ENCODE data around the gene CDC42EP5. TPM values are rescaled to one million over a fixed set of nuclear protein-coding genes. Genes with fewer than 3 reads are reported as not detected.
"Not testable (repeated sequence)": the region's sequence is repeated elsewhere in the genome, so short reads cannot be mapped to it uniquely, and the experiment has no call there.

CDC42EP5 gene
- total and polyA plus RNA-seq, 7 donors, result 12.1 to 529 (median 16.6) TPM

- Histone ChIP-seq H3K9me3 (no peaks in the 10 kb centered on the region), H3K4me3 (no peak overlapping the region), H3K27me3 (peaks cover 0 to 26% (median 0%) of the 10 kb centered on the region in 3 donors), H3K36me3 (no peaks in the 10 kb centered on the region), H3K4me1 (no peaks in the 10 kb centered on the region), H3K27ac (no peak overlapping the region)
- intact Hi-C loops (cut with DNase I), result no loop called here
- DNase-seq, result no peak
- WGBS, 2 donors, result 76 to 77% methylated on average over 10 of the region's 10 CpGs
- TF ChIP-seq CTCF (IDR thresholded peaks at IDR 0.05) (no peak), POLR2AphosphoS5 (IDR thresholded peaks at IDR 0.05) (no peak), POLR2A (IDR thresholded peaks at IDR 0.05) (no peak), EP300 (IDR thresholded peaks at IDR 0.05) (no peak)
Observed at GRCh38 chr19:54493967-54494585, 21.0 kb upstream of the CDC42EP5 start.

DNA sequence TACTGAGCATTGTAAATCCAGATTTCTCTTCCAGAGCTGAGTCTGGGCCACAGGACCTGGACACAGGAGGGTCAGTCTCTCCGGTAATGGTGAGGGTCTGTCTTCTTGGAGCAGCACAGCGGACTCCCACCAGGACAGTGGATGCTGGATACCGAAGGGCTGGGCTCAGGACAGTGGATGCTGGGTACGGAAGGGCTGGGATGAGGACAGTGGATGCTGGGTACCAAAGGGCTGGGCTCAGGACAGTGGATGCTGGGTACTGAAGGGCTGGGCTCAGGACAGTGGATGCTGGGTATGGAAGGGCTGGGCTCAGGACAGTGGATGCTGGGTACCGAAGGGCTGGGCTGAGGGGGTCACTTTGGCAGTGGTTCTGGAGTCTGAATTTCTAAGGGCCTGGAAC is 20.0 kb upstream of the CDC42EP5 start:
- 79 to 90% methylated on average over 5 of the region's 5 CpGs for WGBS, 2 donors
- intact Hi-C loops (cut with DNase I); H3K4me3 ChIP-seq; H3K27ac ChIP-seq; H3K36me3 ChIP-seq; H3K4me1 ChIP-seq; H3K9me3 ChIP-seq; DNase-seq: not testable (repeated sequence)
- H3K27me3 ChIP-seq, result peaks cover 0 to 26% (median 0%) of the 10 kb centered on the region in 3 donors

GRCh38 chr19:54492568-54492967 is 19.5 kb upstream of the CDC42EP5 start:
- Histone ChIP-seq H3K9me3 (no peaks in the 10 kb centered on the region), H3K4me1 (no peaks in the 10 kb centered on the region), H3K4me3 (no peak overlapping the region), H3K27me3 (peaks cover 0 to 26% (median 0%) of the 10 kb centered on the region in 3 donors), H3K27ac (no peak overlapping the region), H3K36me3 (no peaks in the 10 kb centered on the region)
- intact Hi-C loops (cut with DNase I), result no loop called here
- WGBS, 2 donors, result 89 to 93% methylated on average over 18 of the region's 18 CpGs
- DNase-seq, result no peak
- no peak for TF ChIP-seq CTCF (IDR thresholded peaks at IDR 0.05)
- TF ChIP-seq EP300 (IDR thresholded peaks at IDR 0.05), result no peak
- TF ChIP-seq POLR2A (IDR thresholded peaks at IDR 0.05), result no peak
- TF ChIP-seq POLR2AphosphoS5 (IDR thresholded peaks at IDR 0.05), result no peak

DNA sequence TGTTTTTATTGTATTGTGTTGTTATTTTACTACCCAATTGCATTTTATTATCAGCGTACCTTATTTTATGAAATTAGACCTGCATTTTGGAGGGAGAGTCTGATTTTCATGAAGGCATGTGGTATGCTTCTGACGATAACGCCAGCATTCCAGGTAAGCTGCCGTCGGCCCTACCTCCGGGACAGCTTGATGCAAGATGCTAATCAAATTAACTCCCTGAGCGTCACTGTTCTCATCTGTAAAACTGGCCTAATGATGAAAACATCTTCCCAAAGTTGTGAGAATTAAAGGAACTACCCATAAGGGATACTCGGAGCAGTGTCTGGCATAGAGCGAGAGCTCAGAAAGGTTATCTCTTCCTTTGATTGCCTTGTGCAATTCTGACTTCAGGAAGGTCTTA is 16.7 kb upstream of the CDC42EP5 start:
- Histone ChIP-seq H3K27me3 (peaks cover 0 to 18% (median 0%) of the 10 kb centered on the region in 3 donors), H3K4me3 (no peak overlapping the region), H3K27ac (no peak overlapping the region), H3K36me3 (no peaks in the 10 kb centered on the region), H3K9me3 (no peaks in the 10 kb centered on the region), H3K4me1 (no peaks in the 10 kb centered on the region)
- WGBS, 2 donors, result 67% methylated on average over 9 of the region's 9 CpGs
- DNase-seq, result no peak
- TF ChIP-seq POLR2A (IDR thresholded peaks at IDR 0.05) (no peak), CTCF (IDR thresholded peaks at IDR 0.05) (no peak), EP300 (IDR thresholded peaks at IDR 0.05) (no peak), POLR2AphosphoS5 (IDR thresholded peaks at IDR 0.05) (no peak)
- intact Hi-C loops (cut with DNase I), result loop anchor here (10.0 kb wide), 1 partner anchor 185 kb away; no protein-coding TSS in a partner anchor

GRCh38 chr19:54489341-54489740 is 16.2 kb upstream of the CDC42EP5 start:
- Histone ChIP-seq H3K36me3 (no peaks in the 10 kb centered on the region), H3K27ac (no peak overlapping the region), H3K4me3 (no peak overlapping the region), H3K9me3 (no peaks in the 10 kb centered on the region), H3K4me1 (no peaks in the 10 kb centered on the region), H3K27me3 (peaks cover 0 to 14% (median 0%) of the 10 kb centered on the region in 3 donors)
- intact Hi-C loops (cut with DNase I), result loop anchor here (10.0 kb wide), 1 partner anchor 185 kb away; no protein-coding TSS in a partner anchor
- DNase-seq, result no peak
- TF ChIP-seq CTCF (IDR thresholded peaks at IDR 0.05) (no peak), POLR2AphosphoS5 (IDR thresholded peaks at IDR 0.05) (no peak), EP300 (IDR thresholded peaks at IDR 0.05) (no peak), POLR2A (IDR thresholded peaks at IDR 0.05) (no peak)
- WGBS, 2 donors, result 70 to 77% methylated on average over 7 of the region's 7 CpGs
